GM19467 (cell line): ENCODE measurements around the gene PSMC3IP.
"Not testable (repeated sequence)": the region's sequence is repeated elsewhere in the genome, so short reads cannot be mapped to it uniquely, and the experiment has no call there.

ENCODE experiments used
- ATAC-seq: cut with Tn5 transposase; IDR thresholded peaks from one replicate; pipeline ENCODE4 v1.9.1; 2021; ENCODE audit warnings: mild to moderate bottlenecking, moderate library complexity; ENCODE audit not compliant: unreplicated experiment

The PSMC3IP gene

DNA sequence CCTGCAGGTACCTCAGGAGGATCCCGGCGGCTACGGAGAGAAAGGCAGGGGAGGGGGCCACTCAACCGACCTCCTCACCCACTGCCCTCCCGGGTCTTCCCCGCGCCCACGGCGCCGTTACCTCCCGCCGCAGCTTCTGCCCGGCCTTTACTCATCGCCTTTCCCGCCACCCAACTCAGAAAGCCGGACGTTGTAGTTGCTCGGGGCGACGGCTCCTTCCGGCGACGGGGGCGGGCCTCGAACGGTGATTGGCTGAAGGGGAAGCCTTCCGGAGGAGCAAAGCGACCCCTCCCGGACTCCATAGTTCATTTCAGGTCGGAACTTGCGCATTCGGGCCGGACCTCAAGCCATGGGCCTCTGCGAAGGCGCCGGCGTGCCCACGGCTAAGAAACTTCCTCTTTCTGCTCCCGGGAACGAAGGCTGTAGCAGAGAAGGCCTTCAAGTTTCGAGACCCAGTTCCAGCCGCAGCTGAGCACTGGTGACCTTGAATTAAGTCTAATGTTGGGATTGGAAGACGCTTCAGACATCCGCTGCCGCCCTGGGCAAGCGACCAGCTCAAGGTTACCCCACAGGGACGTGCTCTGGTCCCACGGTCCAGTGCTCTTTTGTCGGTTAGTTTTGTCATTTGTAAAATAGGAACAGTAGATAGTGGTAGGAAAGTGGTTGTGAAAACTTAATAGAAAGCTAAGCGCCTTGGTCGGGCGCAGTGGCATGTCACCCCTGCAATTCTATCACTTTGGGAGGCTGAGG is at the start of gene PSMC3IP:
PSMC3IP (minus strand) TSS at position 198 of the 750 bp plus-strand sequence; CDS start at position 155, 43 bp downstream.
- ATAC-seq, result peak; percentile 67

- no peak for ATAC-seq
These were observed 46.4 kb upstream of the PSMC3IP start for GRCh38 chr17:42623732-42624596.

GRCh38 chr17:42623271-42623670 is 45.7 kb upstream of the PSMC3IP start:
- ATAC-seq, result no peak

GRCh38 chr17:42621987-42622386 is 44.5 kb upstream of the PSMC3IP start:
- ATAC-seq, result not testable (repeated sequence)

DNA sequence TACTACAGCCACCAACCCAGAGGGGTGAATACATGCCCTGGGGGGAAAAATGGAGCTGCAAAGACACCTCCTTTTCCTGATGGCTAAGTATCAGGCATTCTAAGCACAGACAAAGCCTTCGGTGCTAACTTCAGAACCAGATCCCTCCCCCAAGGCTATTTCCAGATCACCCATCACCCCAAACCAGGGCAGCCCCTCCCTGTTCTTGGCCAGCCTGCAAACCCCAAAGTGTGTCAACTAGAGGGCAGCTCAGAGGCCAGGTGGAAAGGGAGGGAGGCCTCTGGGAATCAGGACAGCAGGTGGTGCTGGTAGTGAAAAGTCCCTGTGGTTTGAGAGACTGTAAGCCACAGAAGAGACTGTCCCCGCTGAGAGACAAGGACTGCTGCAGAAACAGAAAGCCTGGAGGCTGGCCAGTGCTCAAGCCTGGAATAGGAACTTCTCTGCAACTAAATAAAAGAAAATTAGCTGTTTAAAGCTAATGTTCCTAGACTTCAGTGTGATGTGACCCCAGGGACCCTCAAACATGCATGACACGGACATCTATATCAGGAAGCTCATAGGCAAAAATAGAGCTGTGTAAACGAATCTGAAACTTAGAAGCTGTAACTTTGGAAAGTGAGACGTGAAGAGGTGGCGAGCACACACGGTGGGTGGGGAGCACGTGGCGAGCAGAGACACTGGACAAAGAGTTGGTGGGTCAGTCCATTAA is 41.1 kb upstream of the PSMC3IP start:
- ATAC-seq, result peak; percentile 57

DNA sequence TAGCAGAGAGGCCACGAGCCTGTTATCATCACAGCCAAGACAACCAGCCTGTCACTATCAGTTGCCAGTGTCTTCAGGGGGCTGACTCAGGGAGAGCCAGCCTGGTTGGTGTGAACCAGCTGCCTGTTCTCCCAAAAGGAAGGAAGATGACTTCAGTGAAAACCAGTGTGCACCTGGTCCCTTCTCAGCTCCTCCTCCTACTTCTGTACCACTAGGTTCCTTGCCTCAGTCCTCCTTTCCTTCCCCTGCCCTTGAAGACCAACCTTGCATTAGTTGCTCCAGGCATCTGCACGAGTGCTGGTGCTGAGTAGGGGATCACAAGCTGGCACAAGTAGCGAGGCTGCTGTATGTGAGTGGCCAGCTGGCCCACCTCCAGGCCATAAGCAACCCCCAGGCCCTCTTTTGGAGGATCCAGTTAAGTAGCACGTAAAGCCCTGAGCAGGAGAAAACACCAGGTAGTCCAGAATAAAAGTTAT is 40.5 kb upstream of the PSMC3IP start:
- ATAC-seq, result no peak

- no peak for ATAC-seq
These were observed 36.3 kb upstream of the PSMC3IP start for GRCh38 chr17:42613699-42614295.

DNA sequence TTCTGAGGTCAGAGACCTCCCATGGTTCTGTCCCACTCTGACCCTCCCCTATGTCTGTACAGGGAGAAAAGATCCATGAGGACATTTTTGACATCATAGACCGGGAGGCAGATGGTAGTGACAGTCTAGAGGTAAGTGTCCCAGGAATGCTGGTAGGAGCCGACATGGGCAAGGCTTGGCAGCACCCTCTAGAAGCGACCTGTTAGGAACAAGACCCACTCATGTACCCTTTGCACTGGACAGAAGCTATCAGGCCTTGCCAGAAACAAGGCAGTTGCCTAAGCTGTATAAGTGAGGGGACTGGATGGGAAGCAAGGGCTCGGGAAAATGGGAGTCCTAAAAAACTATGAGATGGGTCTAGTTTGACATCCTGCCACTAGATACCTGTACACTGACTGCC is 34.5 kb upstream of the PSMC3IP start:
- no peak for ATAC-seq

DNA sequence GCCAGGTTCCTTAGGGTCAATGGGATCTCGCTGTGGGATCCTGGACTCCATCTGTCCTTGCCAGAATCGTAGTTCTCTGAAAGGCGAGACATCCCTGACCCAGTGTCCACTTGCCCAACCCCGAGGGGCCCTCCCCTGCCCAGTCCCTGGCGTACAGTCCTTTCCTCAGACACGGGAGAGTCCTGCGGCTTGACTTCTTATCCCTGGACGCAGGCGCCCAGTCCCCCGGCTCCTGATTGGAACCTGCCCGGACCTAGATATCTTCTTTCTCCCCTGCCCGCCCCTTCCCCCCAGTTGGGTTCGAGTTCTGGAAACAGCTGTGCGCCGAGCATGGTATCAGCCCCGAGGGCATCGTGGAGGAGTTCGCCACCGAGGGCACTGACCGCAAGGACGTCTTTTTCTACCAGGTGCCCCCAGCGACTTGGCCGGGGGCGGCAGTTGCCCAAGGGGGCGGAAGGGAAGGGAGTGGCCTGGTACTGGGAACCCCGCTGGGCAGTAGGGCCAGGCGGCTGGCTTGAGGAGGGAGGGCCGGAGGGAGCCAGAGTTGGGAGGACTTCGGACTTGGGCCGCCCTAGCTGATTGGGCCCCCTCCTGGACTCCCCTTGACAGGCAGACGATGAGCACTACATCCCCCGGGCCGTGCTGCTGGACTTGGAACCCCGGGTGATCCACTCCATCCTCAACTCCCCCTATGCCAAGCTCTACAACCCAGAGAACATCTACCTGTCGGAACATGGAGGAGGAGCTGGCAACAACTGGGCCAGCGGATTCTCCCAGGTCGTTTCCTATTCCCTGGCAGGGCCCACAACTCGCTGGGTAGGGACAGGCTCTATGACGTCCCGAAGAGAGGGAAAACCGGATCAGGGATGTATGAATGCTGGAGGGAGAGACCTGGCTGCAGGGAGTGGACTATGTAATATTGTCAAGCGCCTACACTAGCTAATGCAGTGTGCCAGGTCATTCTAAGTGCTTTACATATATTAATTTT is 32.6 kb upstream of the PSMC3IP start:
- ATAC-seq, result not testable (repeated sequence)

DNA sequence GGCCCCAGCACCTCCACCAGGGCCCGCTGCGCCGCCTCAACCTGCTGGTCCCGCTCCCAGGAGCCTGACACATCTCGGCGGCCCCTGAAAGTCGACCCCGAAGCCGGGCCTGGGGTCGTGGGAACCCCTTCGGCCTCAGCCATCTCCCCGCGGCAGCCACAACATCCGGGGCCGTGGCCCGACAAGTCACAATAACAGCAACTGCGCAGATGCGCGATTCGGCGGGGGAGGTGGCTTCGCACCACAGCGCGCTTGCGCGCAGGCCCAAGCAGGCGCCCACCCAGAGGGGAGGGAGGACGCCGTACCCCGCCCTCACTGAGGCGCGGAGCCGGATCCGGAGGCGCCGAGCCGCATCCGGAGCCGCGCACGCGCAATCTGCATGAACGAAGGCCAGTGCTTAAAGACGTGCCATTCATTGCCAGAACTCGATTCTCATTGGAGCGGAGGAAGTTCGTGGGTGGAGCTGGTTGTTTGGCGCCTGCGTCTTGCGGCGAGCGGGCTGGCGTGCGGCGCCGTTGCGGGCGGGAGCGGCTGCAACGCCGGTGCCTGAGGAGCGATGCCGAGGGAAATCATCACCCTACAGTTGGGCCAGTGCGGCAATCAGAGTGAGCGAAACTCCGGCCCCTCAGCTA is 31.8 kb upstream of the PSMC3IP start, which contains the start of the genes RETREG3 and TUBG1:
RETREG3 (minus strand) TSS at position 193 of the 632 bp plus-strand sequence; CDS start at position 143, 50 bp downstream.
TUBG1 (plus strand) TSS at position 502 of the 632 bp plus-strand sequence; CDS start at position 557, 55 bp downstream.
- ATAC-seq, result peak; percentile 86

DNA sequence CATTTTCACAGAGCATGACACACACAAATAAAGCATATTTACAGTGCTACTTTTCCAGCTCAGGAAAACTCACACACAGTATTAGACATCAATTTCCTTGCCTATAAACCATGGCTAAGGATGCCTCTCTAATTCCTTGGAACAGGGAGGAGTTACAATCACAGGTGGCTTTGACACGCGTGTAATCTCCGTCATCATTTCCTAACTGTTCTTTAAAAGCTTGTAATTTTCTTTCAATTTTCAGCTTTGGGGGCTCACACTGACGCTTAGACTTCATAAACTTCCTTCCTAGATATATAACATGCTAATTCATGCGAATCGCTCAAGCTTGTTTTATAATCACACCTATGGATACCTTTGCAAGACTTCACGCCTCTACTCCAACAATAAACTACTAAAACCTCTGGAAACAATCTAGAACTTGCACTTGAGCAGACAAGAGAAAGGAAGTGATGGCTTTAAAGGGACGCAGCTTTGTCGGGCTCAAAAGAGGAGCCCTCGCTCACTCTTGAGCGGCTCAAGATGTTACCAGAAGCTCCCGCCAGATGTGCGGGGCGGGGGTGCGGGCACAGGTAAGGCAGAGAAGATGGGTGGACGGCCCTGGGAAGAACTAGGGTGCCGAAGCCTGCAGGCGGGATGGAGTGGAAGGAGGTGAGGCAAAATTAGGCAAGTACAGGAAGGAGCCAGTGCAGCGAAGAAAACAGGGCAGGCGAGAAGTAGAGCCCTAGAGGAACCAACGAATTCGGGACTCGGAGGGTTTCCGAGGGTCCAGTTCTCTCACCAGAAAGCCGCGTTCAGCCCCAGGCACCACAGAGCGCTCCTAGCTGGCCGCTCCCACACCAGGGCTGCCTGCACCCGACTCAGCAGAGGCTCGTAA is 31.0 kb upstream of the PSMC3IP start:
- ATAC-seq, result peak; percentile 28

DNA sequence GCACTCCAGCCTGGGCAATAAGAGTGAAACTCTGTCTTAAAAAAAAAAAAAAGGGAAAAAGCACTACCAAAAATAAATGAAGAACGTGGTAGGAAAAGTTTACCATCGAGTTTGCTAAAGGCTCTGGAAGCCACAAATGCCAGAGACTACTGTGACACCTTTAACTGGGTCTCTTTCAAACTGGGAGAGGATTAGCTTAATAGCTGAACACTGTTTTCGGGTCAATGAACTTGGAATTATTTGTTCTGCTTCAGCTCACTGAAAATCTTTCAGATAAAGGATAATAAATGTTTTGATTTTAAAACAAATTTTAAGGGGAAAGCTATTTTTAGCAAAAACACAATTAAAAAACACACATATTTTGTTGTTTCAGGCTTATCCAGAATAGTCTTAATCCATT is 30.2 kb upstream of the PSMC3IP start:
- ATAC-seq, result no peak

DNA sequence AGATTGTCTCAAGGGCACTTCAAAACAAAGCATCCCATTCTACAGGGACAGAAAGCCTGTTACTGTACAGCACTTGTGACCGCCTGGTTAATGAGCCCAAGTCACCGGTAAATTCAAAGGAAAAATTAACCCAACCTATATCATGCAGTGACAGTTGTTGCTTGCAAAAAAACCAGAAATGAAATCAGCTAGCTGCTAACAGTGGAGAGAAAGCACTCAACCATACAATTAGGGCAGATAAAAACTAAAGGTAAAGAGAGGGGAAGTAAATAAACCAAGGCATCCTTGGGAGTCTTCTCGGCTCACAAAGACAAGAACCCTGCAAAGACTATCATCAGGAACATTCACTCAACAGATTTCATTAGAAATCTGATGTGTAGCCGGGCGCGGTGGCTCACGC is 25.8 kb upstream of the PSMC3IP start:
- no peak for ATAC-seq

- ATAC-seq, result no peak
These were observed 21.4 kb upstream of the PSMC3IP start for GRCh38 chr17:42598905-42599304.

GRCh38 chr17:42596386-42596785 is 18.9 kb upstream of the PSMC3IP start:
- ATAC-seq, result no peak

DNA sequence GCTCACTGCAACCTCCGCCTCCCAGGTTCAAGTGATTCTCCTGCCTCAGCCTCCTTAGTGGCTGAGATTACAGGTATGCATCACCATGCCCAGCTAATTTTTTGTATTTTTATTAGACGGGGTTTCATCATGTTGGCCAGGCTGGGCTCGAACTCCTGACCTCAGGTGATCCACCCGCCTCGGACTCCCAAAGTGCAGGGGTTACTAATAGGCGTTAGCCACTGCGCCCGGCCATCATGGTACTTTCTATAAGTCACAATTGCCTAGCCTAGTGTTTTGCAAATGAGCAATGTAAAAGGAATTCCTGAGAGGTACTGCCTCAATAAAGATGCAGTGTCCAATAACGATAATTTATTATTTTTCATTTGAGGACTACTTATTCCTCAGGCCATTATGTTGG is 13.9 kb upstream of the PSMC3IP start:
- no peak for ATAC-seq

GRCh38 chr17:42590886-42591285 is 13.4 kb upstream of the PSMC3IP start:
- ATAC-seq, result no peak
